GM12878 (cell line): ENCODE data around the gene NFAT5. TPM values are rescaled to one million over a fixed set of nuclear protein-coding genes. Genes with fewer than 3 reads are reported as not detected.

Experiments
- POLR2AphosphoS2 ChIP-seq: IDR thresholded peaks from 2 replicates; pipeline ENCODE4 v1.6.1; 2011; ENCODE audit warnings: low read depth, mild to moderate bottlenecking, low read length, improper control_type of control experiment, moderate library complexity
- ZNF384 ChIP-seq: IDR thresholded peaks from 2 replicates; pipeline ENCODE4 v1.6.1; 2012; ENCODE audit warnings: low read depth, mild to moderate bottlenecking, low read length, improper control_type of control experiment, borderline replicate concordance
- polyA plus RNA-seq, 11 experiments: library from polyadenylated mRNA; depleted of rRNA in 4 of 11; unstranded in 6 of 11; stranded (reverse) in 5 of 11; fragments of >200 nt; fragmentation: Nextera tagmentation in 4 of 11; fragmentation: Illumina TruSeq in 1 of 11; extraction: Ambion mirVana in 4 of 11; extraction: Trizol in 1 of 11; gene quantifications; 1 replicate in 1 of 11; 2 replicates in 10 of 11; pipeline versions ENCODE4 v1.2.1 to v1.2.3, GENCODE V29; 2011 to 2016; ENCODE audit warnings: inconsistent platforms in 2 of 11, missing spikeins in 2 of 11, low read depth in 1 of 11
- total RNA-seq, 4 experiments: library from RNA; depleted of rRNA in 3 of 4; stranded (reverse); fragments of >200 nt in 3 of 4; fragmentation: Illumina TruSeq in 1 of 4; extraction: Trizol in 1 of 4; gene quantifications; 2 replicates each; pipeline versions ENCODE4 v1.2.1 to v1.2.3, GENCODE V29; 2013 to 2021
- TF ChIP-seq, protein P1 (sequence below): fragments of 450-650 bp; IDR thresholded peaks from 2 replicates; pipeline ENCODE4 v1.6.1; 2018; ENCODE audit warnings: mild to moderate bottlenecking, low read depth, moderate library complexity; ENCODE audit not compliant: partially characterized antibody
- TF ChIP-seq, protein P2 (sequence below): fragments of 450-650 bp; IDR thresholded peaks from 2 replicates; pipeline ENCODE4 v1.6.1; 2016; ENCODE audit warnings: mild to moderate bottlenecking, moderate library complexity, borderline replicate concordance

The NFAT5 gene
- total and polyA plus RNA-seq, 10 of the 15 experiments (the other 5 are each of a cell fraction or from before 2014, with no cell fraction given), result 0.58 to 31.5 (median 12.7) TPM

DNA sequence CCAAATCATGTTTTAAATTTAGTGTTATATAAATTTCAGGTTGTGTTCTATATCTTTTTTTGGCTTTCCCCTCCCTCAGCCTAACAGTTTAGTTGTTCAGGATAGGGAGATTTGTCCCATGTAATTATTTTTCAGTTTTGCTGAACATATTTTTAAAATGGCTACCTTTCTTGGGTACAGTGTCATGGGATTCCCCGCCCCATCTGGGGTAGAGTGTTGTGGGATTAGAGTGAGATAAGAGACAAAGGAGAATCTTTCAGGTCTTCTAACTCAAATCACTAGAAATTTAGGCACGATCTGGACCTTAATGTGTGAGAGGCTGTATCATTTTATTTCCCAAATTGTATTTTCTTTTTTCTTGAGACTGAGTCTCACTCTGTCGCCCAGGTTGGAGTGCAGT lies 24.8 kb downstream of the NFAT5 start (continued):
- TF ChIP-seq ZNF384, result no peak
- TF ChIP-seq, protein P1, sequence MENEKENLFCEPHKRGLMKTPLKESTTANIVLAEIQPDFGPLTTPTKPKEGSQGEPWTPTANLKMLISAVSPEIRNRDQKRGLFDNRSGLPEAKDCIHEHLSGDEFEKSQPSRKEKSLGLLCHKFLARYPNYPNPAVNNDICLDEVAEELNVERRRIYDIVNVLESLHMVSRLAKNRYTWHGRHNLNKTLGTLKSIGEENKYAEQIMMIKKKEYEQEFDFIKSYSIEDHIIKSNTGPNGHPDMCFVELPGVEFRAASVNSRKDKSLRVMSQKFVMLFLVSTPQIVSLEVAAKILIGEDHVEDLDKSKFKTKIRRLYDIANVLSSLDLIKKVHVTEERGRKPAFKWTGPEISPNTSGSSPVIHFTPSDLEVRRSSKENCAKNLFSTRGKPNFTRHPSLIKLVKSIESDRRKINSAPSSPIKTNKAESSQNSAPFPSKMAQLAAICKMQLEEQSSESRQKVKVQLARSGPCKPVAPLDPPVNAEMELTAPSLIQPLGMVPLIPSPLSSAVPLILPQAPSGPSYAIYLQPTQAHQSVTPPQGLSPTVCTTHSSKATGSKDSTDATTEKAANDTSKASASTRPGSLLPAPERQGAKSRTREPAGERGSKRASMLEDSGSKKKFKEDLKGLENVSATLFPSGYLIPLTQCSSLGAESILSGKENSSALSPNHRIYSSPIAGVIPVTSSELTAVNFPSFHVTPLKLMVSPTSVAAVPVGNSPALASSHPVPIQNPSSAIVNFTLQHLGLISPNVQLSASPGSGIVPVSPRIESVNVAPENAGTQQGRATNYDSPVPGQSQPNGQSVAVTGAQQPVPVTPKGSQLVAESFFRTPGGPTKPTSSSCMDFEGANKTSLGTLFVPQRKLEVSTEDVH, result no peak
- TF ChIP-seq, protein P2, sequence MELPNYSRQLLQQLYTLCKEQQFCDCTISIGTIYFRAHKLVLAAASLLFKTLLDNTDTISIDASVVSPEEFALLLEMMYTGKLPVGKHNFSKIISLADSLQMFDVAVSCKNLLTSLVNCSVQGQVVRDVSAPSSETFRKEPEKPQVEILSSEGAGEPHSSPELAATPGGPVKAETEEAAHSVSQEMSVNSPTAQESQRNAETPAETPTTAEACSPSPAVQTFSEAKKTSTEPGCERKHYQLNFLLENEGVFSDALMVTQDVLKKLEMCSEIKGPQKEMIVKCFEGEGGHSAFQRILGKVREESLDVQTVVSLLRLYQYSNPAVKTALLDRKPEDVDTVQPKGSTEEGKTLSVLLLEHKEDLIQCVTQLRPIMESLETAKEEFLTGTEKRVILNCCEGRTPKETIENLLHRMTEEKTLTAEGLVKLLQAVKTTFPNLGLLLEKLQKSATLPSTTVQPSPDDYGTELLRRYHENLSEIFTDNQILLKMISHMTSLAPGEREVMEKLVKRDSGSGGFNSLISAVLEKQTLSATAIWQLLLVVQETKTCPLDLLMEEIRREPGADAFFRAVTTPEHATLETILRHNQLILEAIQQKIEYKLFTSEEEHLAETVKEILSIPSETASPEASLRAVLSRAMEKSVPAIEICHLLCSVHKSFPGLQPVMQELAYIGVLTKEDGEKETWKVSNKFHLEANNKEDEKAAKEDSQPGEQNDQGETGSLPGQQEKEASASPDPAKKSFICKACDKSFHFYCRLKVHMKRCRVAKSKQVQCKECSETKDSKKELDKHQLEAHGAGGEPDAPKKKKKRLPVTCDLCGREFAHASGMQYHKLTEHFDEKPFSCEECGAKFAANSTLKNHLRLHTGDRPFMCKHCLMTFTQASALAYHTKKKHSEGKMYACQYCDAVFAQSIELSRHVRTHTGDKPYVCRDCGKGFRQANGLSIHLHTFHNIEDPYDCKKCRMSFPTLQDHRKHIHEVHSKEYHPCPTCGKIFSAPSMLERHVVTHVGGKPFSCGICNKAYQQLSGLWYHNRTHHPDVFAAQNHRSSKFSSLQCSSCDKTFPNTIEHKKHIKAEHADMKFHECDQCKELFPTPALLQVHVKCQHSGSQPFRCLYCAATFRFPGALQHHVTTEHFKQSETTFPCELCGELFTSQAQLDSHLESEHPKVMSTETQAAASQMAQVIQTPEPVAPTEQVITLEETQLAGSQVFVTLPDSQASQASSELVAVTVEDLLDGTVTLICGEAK, result no peak
- no peak for TF ChIP-seq POLR2AphosphoS2
